GM19099 (cell line): ENCODE data around the gene MACROH2A1.

Source experiments
- POLR2A ChIP-seq: IDR thresholded peaks from 3 replicates; pipeline ENCODE4 v1.6.1; 2011; ENCODE audit warnings: low read depth; ENCODE audit not compliant: insufficient read length; ENCODE audit errors: extremely low read depth

Gene MACROH2A1

DNA sequence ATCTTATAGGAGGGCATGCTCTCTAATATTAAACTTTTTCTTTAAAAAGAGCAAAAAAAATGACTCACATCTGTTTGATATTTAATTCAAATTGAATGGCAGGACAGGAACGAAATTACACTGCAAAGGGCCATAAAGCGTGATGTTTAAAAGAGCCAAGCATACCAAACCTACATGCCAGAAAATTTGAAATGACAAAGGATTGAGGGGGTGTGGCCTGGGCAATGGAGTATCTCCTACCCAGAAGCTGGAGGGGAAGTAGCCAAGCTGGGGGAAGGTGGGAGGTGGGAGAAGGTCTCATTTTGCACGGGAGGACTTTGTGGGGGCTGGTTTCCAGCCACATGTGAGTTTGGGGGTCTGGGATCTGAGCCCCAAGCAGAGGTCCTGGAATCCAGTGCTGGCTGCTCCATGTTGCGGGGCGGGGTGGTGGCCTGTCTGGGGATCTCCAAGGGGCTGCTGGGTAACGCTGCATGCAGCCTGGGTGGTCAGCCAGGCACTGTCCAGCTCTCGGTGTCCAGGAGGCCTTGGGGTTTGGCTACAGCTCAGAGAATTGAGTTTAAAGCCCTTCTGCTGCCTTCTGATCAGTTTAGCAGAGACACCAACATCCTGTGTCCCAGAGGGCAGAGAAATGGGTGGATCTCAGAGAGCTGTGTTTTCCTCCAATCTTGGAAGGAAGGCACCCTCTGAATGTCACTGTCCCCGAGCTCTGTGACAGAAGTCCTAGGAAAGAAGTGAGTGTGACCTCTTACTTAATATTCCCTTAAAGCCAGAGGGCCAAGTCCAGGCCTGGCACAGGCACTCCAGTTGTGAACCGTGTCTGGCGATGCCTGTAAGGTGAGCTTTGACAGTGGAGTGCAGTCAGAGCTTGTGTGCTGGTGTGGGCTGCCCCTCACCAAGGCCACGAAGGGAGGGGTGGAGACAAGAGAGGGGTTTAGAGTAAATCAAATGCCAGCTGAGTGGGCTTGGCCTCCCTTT, 40.5 kb upstream of the MACROH2A1 start:
- TF ChIP-seq POLR2A: no peak

DNA sequence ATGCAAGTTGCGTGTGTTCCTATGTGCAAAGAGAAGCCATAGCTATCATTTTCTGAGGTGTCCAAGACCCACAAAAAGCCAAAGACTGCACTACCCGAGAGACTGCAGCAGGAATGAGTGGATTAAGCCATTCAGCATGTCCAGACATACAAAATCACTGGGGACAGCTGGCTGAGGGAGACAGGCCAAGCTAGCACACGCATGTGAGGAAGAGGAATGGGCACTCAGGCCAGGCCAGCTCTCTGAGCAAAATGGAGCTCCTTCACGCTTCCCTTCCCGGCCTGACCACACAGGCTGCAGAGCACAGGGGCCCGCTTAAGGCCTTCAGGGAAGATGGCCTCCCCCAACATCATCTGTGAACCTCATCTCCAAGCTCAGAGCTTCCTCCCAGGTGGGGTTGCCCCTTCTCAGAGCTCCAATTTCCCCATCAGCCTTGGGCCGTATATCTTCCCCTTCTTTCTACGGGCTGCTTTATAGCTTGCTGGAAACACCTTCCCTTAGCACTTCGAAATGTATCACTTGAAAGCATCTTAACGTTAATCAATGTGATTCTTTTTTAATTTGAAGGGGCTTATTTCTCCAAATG, 39.7 kb upstream of the MACROH2A1 start:
- TF ChIP-seq POLR2A: no peak

DNA sequence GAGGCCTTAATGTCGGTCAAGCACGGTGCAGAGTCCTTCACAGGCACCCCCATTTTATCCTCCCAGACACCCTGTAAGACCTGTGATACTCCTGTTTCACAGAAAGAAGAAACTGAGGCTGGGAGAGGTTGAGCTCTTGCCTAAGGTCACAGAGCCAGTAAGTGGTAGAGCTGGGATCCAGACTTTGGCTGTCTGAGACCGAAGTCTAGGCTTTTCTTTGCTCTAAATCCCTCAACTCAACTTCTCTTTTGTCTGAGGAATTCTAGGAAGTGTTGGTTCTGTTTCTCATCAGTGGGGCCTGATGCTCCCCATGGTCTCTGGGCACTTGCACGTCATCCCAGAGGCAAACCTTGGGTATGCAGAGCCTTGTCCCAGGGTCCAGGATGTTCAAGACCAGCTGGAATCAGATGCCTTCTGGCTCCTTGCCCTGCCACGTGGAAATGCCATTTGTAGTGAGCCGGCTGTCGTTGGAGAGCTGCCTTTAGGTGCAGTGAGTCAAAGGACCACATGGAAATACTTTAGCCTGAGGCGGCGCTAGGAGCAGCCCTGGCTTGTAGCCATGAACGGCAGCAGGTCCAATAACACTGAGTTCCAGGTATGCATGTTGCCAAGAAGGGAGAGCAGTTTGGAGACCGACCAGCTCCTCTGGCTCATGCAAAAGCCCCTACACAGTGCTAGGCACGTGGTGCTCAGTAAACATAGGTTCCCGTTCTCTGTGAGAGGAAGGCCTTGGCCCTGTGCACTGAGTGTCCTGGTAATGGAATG, 38.9 kb upstream of the MACROH2A1 start:
- TF ChIP-seq POLR2A: no peak

DNA sequence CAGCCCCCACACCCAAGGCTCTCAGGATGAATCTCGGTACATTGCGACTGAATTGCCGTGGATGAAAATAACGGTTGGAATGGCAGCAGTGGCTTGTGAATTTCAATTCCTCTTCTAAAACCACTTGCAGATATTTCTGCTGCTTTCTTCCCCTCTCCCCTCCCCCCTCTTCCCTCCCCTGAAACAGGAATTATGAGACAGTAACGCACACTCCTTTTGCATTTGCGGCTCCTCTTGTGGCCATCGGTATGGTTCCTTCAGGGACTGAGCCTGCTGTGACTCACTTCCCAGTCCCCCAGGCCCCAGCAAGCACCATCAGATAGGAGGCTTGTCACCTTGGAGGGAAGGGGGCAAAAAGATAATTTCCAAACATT, 38.4 kb upstream of the MACROH2A1 start:
- no peak for TF ChIP-seq POLR2A

DNA sequence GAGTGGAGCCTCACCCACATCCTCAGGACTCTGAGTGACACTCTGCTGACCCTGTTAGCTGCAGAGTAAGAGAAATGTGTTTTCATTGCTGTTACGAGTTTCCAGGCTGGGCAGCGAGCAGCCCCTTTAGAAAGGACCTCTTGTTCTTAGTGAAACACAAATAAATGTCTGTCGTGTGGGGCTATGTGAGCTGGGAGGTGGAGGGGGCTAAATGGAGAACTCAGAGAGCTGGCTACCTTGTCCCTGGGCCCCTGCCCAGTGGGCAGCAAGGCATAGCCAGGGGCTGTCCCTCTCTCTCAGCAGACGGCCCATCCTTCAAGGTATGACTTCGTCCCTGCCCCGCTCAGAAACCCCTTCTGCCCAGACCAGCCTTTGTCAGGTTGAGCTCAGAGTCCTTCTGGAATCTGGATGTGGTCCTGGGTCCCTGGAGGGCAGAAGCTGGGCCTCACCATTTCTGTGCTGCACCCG, 38.0 kb upstream of the MACROH2A1 start:
- TF ChIP-seq POLR2A: no peak

DNA sequence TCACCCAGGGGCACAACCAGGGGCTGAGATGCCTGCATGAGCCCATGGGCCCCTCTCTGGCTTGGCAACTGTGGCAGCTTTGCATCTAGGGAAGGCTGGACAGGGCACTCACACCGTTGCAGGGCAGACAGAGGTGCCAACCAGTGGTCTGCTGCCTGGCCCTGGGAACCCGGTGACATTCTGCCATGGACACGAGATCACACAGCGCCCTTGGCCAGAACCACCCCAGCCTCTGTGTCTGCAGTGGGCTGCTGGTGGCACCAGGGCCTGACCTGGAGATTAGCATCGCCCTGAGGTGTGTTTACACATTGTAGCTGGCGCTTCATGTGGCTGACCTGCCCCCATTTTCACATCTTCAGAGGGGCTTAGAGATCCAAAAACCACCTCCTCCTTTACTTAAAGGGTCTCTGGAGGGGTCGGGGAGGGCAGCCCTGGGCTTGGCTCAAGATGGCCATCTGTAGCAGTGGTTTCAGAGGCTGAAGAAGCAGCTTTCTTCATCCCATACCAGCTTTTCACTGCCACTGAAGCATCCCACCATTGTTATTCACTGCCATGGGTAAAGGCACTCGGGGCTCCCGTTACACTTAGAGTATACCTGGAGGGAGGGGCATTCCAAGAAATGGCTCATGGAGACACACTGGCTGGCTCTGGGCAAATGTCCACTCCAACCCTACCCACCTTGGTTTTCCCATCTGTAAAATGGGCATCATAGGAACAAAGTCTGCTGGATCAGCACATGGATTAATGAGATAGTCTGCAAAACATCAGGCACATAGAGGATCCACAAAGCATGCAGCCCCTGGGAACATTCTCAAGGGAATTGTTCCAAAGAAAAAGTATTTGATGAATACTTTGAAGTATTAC, 36.7 kb upstream of the MACROH2A1 start:
- no peak for TF ChIP-seq POLR2A

DNA sequence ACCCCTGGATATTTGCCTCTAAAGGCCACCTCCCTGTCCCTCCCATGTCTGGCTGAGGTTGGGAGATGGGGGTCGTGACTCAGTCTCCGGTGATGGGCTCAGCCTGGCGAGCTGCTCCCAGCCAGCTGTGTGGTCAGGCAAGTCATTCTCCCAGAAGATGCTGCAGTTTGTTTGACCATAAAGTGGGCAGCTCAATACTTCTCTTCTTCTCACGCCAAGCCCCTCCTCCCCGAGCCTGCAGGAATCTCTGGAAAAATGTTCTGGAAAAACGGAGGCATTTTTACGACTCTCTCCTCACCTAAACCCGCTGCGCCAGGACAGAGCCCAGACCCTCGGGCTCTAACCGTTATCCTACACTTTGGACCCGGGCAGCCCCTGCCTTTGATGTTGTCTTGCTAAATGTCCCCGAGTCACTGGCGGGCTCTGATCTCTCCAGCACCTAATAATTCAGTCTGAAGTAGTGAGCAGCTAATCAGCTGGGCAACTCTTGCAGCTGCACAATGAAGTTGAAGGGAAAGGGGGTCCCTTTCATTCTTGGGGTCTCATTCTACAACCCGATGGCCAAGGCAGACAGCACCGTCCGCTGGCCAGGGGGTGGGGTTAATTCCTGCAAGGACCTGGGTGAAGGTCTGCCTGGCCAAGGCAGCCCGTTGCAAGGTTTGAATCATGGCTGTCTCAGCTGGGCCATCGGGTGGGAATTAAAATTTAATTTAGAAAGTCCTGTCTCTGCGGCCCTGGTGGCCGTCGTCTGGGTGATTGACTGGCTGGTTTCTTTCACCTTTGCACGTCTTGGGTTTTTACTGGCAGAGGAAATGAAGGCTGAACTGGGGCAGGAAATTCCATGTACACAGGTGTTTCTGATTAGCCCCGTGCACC, 35.8 kb upstream of the MACROH2A1 start:
- TF ChIP-seq POLR2A: no peak

DNA sequence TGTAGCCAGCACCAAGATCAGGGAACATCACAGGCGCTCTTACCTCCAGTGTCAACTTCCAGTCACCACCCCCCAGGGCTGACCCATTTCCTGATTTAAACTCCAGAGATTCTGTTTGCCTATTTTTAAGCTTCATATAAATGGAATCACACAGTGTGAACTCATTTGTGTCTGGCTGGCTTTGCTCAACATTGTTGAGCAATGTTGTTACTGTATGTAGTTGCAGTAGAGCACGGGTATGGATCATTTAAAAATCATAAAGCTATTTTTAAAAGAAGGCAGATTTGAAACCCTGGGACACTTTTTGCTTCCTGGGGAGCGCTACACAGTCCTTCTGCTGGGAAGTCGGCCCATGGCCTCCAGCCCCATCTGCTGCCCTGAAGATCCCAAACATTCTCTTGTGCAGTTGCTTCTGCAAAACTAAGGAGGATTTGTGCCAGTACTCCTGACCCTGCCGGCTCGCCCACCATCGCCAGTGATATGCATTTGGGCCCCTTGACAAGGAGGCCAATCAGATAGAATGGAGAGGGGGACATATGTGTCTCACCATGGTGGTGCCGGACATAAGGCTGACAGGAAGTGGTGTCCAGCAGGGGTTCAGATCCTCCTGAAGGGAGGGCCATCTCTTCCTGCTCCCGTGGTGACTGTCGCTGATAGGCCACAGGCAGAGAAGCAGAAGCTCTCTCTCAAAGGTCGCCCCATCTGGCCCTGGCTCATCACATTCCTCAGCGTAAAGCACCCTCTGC, 34.8 kb upstream of the MACROH2A1 start:
- no peak for TF ChIP-seq POLR2A

DNA sequence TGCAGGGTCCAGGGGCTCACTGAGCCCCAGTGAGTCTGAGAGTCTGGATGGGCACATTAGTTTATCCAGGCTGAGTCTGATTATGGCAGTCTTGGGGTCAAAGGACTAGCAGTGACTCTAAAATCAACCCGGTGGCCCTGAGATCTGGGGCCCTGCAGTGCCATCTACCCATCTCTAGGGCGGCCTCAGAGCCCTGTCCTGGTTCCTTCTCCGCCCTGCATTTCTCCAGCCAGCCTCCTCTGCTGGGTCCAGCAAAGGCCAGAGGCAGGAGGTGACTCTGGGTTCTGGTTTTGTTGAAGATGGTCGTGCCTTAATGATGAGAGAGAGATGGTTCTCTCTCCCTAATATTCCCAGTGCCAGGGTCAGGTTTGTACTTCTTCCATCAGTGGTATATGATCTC, 33.1 kb upstream of the MACROH2A1 start:
- TF ChIP-seq POLR2A: no peak

DNA sequence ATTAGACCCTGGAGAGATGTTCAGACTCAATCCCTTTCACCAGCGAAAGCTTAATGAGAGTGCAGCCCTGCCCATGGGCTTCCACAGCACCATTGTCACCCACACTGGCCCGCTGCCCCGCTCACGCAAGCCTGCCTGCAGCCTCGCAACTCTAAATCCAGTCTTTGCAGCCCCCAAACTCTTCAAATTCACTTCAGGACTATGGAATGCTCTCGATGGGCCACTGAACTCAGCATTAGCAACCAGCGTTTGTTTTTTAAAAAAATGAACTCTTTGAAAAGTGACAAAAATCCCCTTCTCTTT, 31.1 kb upstream of the MACROH2A1 start:
- no peak for TF ChIP-seq POLR2A

DNA sequence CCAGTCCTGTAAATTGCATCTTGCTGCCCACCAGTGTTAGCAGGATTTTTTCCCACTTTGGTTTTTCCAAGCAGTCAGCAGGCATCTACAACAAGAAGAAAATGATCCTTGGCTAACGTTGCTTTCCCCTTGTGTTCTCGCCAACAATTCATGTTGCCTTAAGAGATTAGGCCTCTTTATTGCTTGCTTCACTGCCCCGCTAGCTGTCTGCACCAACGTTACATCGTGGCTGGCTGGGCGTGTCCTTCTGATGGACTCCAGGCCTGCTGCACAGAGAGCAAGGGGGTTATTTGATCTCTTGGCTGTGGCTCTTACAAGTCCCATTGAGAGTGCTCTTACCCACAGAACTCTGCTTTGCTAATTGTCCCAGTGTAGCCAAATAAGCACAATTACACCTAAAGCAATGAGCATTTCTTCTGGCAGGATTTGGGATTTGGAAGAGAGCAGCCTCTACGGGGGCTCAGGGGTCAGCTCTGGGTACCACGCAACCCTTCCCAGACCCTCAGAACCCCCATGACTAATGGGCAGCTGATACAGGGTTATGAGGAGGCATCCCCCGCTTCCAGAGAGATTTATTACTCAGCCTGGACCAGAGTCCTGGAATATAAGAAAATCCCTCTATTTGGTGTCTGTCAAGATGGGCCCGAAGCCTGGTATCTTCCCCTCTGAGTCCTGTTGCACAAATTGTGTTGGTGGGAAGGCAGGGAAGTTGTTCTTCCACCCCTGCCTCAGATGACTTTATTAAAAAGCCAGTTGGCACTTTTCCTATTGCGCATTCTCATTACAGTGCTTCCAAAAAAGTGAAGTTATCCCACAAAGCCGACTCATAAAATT, 30.5 kb upstream of the MACROH2A1 start:
- no peak for TF ChIP-seq POLR2A

DNA sequence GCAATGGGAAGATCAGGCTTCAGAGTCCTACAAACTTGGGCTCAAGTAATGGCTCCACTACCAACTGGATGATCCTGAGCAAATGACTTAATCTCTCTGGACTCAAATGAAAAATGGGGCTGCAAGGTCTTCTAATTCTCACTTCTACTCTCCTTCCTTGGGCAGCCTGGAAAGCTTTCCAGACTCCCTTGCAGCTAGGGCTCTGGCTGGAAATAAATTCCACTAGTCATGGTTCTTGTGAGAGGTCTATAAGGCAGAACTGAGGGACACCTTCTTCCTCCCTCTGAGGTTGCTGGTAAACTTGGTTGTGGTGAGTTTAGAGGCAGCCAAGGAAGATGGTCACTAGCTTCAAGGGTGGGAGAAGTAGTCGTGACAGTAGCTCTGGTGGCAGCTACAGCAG, 29.6 kb upstream of the MACROH2A1 start:
- no peak for TF ChIP-seq POLR2A
